Spleen (tissue), 11 donors: ENCODE results near the gene PIP4K2C. TPM values are rescaled to one million over a fixed set of nuclear protein-coding genes. Genes with fewer than 3 reads are reported as not detected.

Experiments used
- DNase-seq: peaks from one replicate; pipeline ENCODE4 v3.0.0-alpha.2; 2020
- H3K27ac ChIP-seq, 8 donors: fragments of 200-600 bp; sonication (generic) in 7 of 8; 1 replicate in 4 of 8; 2 replicates in 4 of 8; pipeline versions ENCODE4 v1.5.0 to v1.8.0; 2016 to 2021; ENCODE audit warnings: inconsistent platforms in 4 of 8, mild to moderate bottlenecking in 4 of 8, moderate library complexity in 1 of 8
- H3K27me3 ChIP-seq, 7 donors: fragments of 200-600 bp; sonication (generic) in 6 of 7; replicated peaks in 1 of 7; 1 replicate in 4 of 7; 2 replicates in 3 of 7; pipeline versions ENCODE4 v1.5.0 to v1.8.0; 2016 to 2021; ENCODE audit warnings: inconsistent platforms in 3 of 7, mild to moderate bottlenecking in 1 of 7
- H3K36me3 ChIP-seq, 6 donors: fragments of 200-600 bp; sonication (generic) in 5 of 6; 1 replicate in 4 of 6; 2 replicates in 2 of 6; pipeline versions ENCODE4 v1.5.0 to v1.8.0; 2016 to 2021; ENCODE audit warnings: inconsistent platforms in 2 of 6
- H3K4me1 ChIP-seq, 6 donors: fragments of 200-600 bp; sonication (generic) in 5 of 6; 1 replicate in 3 of 6; 2 replicates in 3 of 6; pipeline versions ENCODE4 v1.5.0 to v1.8.0; 2016 to 2021; ENCODE audit warnings: inconsistent platforms in 3 of 6
- H3K4me3 ChIP-seq, 8 donors: fragments of 200-600 bp; sonication (generic) in 7 of 8; 1 replicate in 4 of 8; 2 replicates in 4 of 8; pipeline versions ENCODE4 v1.5.0 to v1.8.0; 2016 to 2021; ENCODE audit warnings: inconsistent platforms in 4 of 8, mild to moderate bottlenecking in 4 of 8, moderate library complexity in 2 of 8
- H3K9me3 ChIP-seq, 8 donors: fragments of 200-600 bp; sonication (generic) in 7 of 8; 1 replicate in 4 of 8; 2 replicates in 4 of 8; pipeline versions ENCODE4 v1.5.0 to v1.8.0; 2016 to 2021; ENCODE audit warnings: inconsistent platforms in 4 of 8
- POLR2A ChIP-seq, 3 donors: fragments of 450-650 bp; IDR thresholded peaks; one replicate each; pipeline ENCODE4 v1.5.1; 2017; ENCODE audit warnings: antibody characterized with exemption in 3 of 3, mild to moderate bottlenecking in 1 of 3
- POLR2AphosphoS5 ChIP-seq, 3 donors: sonication (generic); formaldehyde crosslinking; IDR thresholded peaks; one replicate each; pipeline ENCODE4 v1.5.1; 2017; ENCODE audit warnings: antibody characterized with exemption in 3 of 3
- WGBS, 5 donors: extraction: QIAGEN DNeasy Blood & Tissue Kit in 3 of 5; methylation state at CpG; one replicate each; pipeline versions ENCODE4 v1.1.5 to v1.1.7; 2013 to 2018; 5-methylcytosine and 5-hydroxymethylcytosine counted together
- intact Hi-C: fragments of 100-400 bp; cut with DNase I; formaldehyde crosslinking; loops from one replicate; pipeline ENCODE4 v1.15.0; 2023; ENCODE audit warnings: low total_unique reads
- polyA plus RNA-seq, 3 donors: library from polyadenylated mRNA; stranded (reverse); fragments of 200-250 nt; gene quantifications; one replicate each; pipeline ENCODE4 v1.2.1, GENCODE V29; 2013
- total RNA-seq, 7 donors: library from RNA; depleted of rRNA in 3 of 7; stranded (reverse); fragments of >200 nt in 3 of 7; fragmentation: NEBNext Ultra II Directional in 4 of 7; extraction: Animal tissue kit (Norgen Biotek cat#: 25700) in 4 of 7; gene quantifications; one replicate each; pipeline versions ENCODE4 v1.1.0 to v1.2.1, GENCODE V29; 2016 to 2021
- TF ChIP-seq, protein P1 (sequence below), 11 experiments: fragments of 200-600 bp in 7 of 11; fragments of 450-650 bp in 4 of 11; sonication (generic) in 4 of 11; IDR thresholded peaks in 8 of 11; conservative IDR thresholded peaks in 3 of 11; 1 replicate in 7 of 11; 2 replicates in 4 of 11; pipeline versions ENCODE4 v1.4.0 to v1.8.0; 2016 to 2021; ENCODE audit warnings: antibody characterized with exemption in 11 of 11, inconsistent platforms in 4 of 11, mild to moderate bottlenecking in 1 of 11
- donor health status: healthy with polysubstance abuse.
- donor health status: DM: no; HTN: no; CAD: no; lungs with moderate emphysema.
- donor health status: DM: no; HTN: no; CAD: no.
- donor health status: Bipolar disorder and iron deficiency.
- donor health status: healthy.
- donor health status: DM: no; HTN: no; CAD: no.
- donor health status: DM: yes; HTN: yes; CAD: no.

The PIP4K2C gene
- total and polyA plus RNA-seq, 10 donors: 5.7 to 20.9 (median 16.9) TPM

DNA sequence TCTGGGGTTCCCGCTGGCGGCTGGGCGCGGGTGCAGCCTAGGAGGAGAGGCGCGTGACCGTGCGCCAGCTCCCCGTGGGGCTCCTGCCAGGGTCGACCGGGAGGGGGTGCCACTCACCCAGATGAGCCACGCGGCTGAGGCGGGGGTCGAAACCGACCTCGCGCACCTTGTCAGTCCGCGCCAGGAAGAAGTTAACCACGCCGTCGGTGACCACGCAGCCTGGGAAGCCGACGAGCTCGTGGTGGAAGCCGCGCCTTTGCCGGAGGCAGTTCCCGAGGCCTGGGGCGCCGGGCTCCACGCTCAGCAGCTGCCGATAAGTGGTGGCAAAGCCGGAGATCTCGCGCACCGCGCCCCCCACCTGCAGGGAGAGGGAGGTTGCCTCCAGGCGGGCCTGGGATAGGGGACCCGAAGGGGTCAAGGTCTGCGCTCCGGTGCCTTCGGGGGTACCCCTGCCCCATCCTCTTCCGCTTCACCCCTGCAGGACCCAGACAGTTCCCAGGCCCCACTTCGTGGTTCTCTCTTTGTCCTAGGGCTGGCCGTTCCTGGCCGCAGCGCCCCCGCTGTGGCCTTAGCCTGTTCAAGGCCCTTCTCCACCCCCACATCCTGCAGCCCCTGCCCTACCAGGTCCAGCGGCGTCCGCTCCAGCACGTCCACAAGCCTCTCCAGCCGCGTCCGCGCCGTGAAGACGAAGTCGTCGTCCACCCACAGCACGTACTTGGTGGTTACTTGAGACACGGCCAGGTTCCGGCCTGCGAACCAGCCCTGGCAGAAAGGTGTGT, 36.7 kb downstream of the PIP4K2C start:
- 4 to 7% (median 5%) methylated on average over 40 to 67 of the region's 67 CpGs for WGBS, 5 donors
- no peak overlapping the region for H3K27ac ChIP-seq
- H3K4me3 ChIP-seq: peak overlapping the region in 4 of 8 donors; percentile 9 to 58 (median 26)
- peaks cover 10 to 31% (median 26%) of the 10 kb centered on the region in 6 donors for H3K4me1 ChIP-seq
- no peaks in the 10 kb centered on the region for H3K36me3 ChIP-seq
- intact Hi-C loops: no loop called here
- H3K9me3 ChIP-seq: no peaks in the 10 kb centered on the region
- TF ChIP-seq POLR2A (IDR thresholded peaks at IDR 0.05): no peak
- TF ChIP-seq POLR2AphosphoS5 (IDR thresholded peaks at IDR 0.05): peak in 1 of 3 donors; percentile 8
- TF ChIP-seq, protein P1, sequence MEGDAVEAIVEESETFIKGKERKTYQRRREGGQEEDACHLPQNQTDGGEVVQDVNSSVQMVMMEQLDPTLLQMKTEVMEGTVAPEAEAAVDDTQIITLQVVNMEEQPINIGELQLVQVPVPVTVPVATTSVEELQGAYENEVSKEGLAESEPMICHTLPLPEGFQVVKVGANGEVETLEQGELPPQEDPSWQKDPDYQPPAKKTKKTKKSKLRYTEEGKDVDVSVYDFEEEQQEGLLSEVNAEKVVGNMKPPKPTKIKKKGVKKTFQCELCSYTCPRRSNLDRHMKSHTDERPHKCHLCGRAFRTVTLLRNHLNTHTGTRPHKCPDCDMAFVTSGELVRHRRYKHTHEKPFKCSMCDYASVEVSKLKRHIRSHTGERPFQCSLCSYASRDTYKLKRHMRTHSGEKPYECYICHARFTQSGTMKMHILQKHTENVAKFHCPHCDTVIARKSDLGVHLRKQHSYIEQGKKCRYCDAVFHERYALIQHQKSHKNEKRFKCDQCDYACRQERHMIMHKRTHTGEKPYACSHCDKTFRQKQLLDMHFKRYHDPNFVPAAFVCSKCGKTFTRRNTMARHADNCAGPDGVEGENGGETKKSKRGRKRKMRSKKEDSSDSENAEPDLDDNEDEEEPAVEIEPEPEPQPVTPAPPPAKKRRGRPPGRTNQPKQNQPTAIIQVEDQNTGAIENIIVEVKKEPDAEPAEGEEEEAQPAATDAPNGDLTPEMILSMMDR (IDR thresholded peaks at IDR 0.05 in 8 of 11, conservative IDR thresholded peaks at IDR 0.05 in 3 of 11): peak in 2 of 11 experiments; percentile 8 to 32
- H3K27me3 ChIP-seq: peaks cover 15 to 99% (median 83%) of the 10 kb centered on the region in 7 donors
- no peak for DNase-seq

DNA sequence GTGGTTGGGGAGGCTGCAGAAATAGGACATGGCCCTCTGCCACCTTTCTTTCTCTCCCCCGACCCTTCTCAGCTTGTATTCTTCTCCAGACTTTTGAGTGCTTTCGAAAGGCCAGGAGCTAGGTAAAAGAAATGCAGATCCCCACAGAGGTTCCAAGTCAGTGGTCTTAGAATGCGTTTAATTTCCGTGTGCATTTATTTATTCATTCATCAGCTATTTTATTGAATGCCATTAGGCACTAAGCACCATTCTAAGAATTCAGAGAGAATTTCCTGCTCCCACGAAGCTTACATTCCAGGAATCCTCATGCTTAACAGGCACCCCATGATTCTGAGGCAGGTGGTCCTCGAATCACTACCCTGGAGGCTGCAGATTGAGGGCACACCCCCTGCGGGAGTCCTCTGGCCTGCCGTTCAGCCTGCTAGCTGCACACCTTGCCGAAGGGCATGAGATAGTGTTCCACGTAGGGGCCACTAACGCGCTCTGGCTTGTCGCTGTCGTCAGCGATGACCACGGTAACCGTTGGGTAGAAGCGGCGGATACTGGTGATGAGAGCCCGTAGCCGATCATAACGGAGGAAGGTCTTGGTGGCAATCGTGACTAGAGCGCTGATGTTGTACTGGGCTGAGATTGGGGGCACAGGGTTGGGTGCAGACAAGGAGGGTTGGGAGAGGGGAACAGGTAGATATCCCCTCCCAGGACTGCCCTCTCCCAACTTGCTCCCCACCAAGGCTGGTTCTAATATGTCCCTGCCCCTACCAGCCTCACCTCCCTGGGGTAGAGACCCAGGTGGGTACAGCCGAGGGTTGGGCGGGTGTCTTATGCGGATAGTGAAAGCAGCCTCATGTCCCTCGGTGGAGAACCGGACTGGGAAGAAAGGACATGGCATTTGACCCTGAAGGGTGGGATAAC, 37.5 kb downstream of the PIP4K2C start:
- no peak for TF ChIP-seq POLR2AphosphoS5 (IDR thresholded peaks at IDR 0.05)
- TF ChIP-seq POLR2A (IDR thresholded peaks at IDR 0.05): no peak
- TF ChIP-seq, protein P1 (IDR thresholded peaks at IDR 0.05 in 8 of 11, conservative IDR thresholded peaks at IDR 0.05 in 3 of 11): no peak
- H3K27me3 ChIP-seq: peaks cover 15 to 99% (median 81%) of the 10 kb centered on the region in 7 donors
- intact Hi-C loops: no loop called here
- no peaks in the 10 kb centered on the region for H3K9me3 ChIP-seq
- H3K4me3 ChIP-seq: no peak overlapping the region
- H3K27ac ChIP-seq: no peak overlapping the region
- WGBS, 5 donors: 49 to 64% (median 53%) methylated on average over 27 to 29 of the region's 29 CpGs
- H3K36me3 ChIP-seq: no peaks in the 10 kb centered on the region
- H3K4me1 ChIP-seq: peaks cover 16 to 39% (median 34%) of the 10 kb centered on the region in 6 donors
- DNase-seq: no peak

DNA sequence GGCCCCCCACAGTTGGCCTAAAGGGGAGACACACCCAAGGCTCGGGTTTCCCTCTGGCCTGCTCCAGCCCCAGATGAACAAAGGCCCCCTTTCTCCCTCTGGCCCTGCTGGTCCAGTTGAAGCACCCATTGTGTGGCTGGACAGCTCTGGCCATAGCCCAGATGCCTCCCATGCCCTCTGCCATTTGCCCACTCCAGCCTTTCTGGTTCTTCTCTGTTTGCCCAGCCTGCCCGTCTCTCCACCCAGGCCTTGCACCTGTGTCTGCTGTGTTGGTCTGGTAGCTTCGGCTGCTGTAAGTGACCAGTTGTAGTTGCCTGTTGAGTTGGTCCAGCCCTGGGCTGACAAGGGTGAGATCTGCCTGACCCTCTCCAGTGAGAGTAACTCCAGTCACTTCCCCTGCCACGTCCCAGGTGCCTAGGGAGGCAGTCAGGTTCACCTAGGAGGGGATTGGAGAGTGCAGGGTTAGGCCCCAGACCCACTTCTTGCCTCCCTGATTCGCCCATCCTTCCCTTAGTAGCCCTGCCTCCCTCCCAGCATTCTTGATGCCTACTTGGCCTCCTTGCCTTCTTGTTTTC, 39.0 kb downstream of the PIP4K2C start:
- no peak for DNase-seq
- peaks cover 15 to 96% (median 69%) of the 10 kb centered on the region in 7 donors for H3K27me3 ChIP-seq
- H3K4me3 ChIP-seq: no peak overlapping the region
- 73 to 90% (median 75%) methylated on average over 5 of the region's 5 CpGs for WGBS, 5 donors
- H3K36me3 ChIP-seq: no peaks in the 10 kb centered on the region
- TF ChIP-seq POLR2AphosphoS5 (IDR thresholded peaks at IDR 0.05): no peak
- TF ChIP-seq, protein P1 (IDR thresholded peaks at IDR 0.05 in 8 of 11, conservative IDR thresholded peaks at IDR 0.05 in 3 of 11): no peak
- no peak for TF ChIP-seq POLR2A (IDR thresholded peaks at IDR 0.05)
- no peak overlapping the region for H3K27ac ChIP-seq
- intact Hi-C loops: no loop called here
- H3K9me3 ChIP-seq: no peaks in the 10 kb centered on the region
- H3K4me1 ChIP-seq: peaks cover 16 to 41% (median 36%) of the 10 kb centered on the region in 6 donors
